ENCODE results near the gene MCEMP1.
A peak's percentile ranks its signal among the peaks of the same experiment; 100 is the strongest.

DNA sequence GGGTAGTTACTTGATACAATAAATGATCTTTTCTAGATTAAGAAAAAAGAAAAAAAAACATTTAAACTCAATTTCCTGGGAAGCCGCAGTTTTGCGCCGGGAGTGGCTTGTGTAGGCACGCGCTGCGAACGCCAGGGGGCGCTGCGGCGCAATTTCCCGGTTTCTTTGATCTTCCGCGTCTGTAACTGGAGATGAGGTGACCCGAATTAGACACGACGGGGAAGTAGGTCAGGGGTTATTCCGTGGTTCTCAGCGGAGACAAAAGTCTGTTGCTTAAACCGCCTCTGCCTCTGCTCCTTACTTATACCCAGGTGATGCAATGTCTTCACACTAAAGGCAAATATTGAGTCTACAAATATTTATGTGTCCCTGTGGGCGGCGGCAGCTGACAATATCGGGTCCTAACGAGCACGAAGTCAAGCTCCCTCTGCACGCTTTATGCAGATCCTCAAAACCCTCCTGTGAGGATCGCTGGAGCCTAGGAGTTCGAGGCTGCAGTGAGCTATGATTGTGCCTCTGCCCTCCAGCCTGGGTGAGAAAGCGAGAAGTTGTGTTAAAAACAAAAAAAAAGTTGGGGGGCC is 24.7 kb upstream of the MCEMP1 start:
- TF ChIP-seq, protein P1, sequence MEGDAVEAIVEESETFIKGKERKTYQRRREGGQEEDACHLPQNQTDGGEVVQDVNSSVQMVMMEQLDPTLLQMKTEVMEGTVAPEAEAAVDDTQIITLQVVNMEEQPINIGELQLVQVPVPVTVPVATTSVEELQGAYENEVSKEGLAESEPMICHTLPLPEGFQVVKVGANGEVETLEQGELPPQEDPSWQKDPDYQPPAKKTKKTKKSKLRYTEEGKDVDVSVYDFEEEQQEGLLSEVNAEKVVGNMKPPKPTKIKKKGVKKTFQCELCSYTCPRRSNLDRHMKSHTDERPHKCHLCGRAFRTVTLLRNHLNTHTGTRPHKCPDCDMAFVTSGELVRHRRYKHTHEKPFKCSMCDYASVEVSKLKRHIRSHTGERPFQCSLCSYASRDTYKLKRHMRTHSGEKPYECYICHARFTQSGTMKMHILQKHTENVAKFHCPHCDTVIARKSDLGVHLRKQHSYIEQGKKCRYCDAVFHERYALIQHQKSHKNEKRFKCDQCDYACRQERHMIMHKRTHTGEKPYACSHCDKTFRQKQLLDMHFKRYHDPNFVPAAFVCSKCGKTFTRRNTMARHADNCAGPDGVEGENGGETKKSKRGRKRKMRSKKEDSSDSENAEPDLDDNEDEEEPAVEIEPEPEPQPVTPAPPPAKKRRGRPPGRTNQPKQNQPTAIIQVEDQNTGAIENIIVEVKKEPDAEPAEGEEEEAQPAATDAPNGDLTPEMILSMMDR (conservative IDR thresholded peaks at IDR 0.05; ENCODE audit: low read depth, low read length) = peak; percentile 97
- TF ChIP-seq RAD21 (IDR thresholded peaks at IDR 0.05; ENCODE audit: low read length) (peak; percentile 62), RCOR1 (IDR thresholded peaks at IDR 0.05; ENCODE audit: insufficient replicate concordance, low read length) (no peak), BHLHE40 (IDR thresholded peaks at IDR 0.05; ENCODE audit: low read depth, low read length) (no peak), POLR2A (IDR thresholded peaks at IDR 0.05; ENCODE audit: low read depth, low read length) (no peak), SMC3 (IDR thresholded peaks at IDR 0.05; ENCODE audit: low read depth, low read length) (peak; percentile 71)

Data from IMR-90 (cell line).